ENCODE results near the gene MTERF2.

Gene MTERF2

DNA sequence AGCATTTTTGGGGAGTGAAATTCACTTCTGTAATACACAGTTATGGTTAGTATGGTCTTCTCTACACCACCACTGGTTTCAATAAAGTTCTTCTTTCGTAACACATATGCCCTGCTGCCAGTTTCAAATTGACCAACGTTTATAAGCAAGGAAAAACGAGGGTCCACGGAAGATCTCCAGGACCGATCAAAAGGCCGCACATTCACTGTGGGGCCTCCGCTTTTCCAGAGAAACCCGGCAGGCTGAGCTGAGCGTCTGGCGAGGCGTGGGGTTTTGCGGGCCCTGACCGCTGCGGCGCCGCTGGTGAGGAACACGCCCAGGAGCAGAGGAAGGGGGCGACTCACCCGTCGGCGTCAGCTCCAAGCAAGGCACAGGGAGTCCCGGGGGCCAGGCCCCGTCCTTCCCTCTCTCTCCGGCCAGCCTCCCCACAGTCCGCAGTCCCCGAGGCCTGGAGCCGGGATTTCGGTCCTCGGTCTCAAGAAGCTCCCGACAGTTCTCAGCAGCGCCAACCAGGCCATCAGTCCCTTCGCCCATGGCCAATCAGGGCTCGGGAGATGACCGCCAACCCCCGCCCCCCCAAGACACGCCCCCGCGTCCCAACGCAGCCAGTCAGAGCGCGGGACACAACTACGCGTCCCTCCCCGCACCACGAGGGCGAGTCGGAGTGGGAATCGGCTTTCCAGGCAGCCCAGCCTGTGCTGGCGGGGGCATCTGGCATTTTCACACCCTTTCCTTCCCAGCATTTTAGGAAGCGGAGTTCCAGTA is at the start of gene MTERF2 (continued):
- TF ChIP-seq, protein P1, sequence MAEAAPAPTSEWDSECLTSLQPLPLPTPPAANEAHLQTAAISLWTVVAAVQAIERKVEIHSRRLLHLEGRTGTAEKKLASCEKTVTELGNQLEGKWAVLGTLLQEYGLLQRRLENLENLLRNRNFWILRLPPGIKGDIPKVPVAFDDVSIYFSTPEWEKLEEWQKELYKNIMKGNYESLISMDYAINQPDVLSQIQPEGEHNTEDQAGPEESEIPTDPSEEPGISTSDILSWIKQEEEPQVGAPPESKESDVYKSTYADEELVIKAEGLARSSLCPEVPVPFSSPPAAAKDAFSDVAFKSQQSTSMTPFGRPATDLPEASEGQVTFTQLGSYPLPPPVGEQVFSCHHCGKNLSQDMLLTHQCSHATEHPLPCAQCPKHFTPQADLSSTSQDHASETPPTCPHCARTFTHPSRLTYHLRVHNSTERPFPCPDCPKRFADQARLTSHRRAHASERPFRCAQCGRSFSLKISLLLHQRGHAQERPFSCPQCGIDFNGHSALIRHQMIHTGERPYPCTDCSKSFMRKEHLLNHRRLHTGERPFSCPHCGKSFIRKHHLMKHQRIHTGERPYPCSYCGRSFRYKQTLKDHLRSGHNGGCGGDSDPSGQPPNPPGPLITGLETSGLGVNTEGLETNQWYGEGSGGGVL (tag by site-specific recombination; IDR thresholded peaks at IDR 0.05), result no peak
- TF ChIP-seq ZNF692 (tag by site-specific recombination; IDR thresholded peaks at IDR 0.05) (peak; percentile 65), ZNF132 (tag by site-specific recombination; IDR thresholded peaks at IDR 0.05; ENCODE audit: borderline replicate concordance) (no peak), EGR2 (tag by site-specific recombination; IDR thresholded peaks at IDR 0.05; ENCODE audit: low read depth) (peak; percentile 66), ZNF473 (tag by site-specific recombination; IDR thresholded peaks at IDR 0.05) (no peak), ZBTB20 (tag by site-specific recombination; IDR thresholded peaks at IDR 0.05) (peak; percentile 79), ZNF324 (tag by site-specific recombination; IDR thresholded peaks at IDR 0.05) (0 out of 2 replicates have a peak, but pooled peaks have one; percentile 26), RBAK (tag by site-specific recombination; IDR thresholded peaks at IDR 0.05) (no peak), ZNF140 (tag by site-specific recombination; IDR thresholded peaks at IDR 0.05) (no peak), ZNF747 (tag by site-specific recombination; IDR thresholded peaks at IDR 0.05) (no peak), ZFP3 (tag by site-specific recombination; IDR thresholded peaks at IDR 0.05; ENCODE audit: low read depth) (no peak), ZNF16 (tag by site-specific recombination; IDR thresholded peaks at IDR 0.05; ENCODE audit: low read depth) (no peak), ZNF777 (tag by site-specific recombination; IDR thresholded peaks at IDR 0.05; ENCODE audit: borderline replicate concordance) (no peak), ZNF548 (tag by site-specific recombination; IDR thresholded peaks at IDR 0.05) (no peak), BCL11B (tag by site-specific recombination; IDR thresholded peaks at IDR 0.05; ENCODE audit: low read depth) (no peak), ZNF133 (tag by site-specific recombination; IDR thresholded peaks at IDR 0.05) (no peak), ZNF239 (tag by site-specific recombination; IDR thresholded peaks at IDR 0.05) (no peak), PRDM10 (tag by site-specific recombination; IDR thresholded peaks at IDR 0.05) (no peak), ZNF660 (tag by site-specific recombination; IDR thresholded peaks at IDR 0.05) (peak; percentile 80; the same call in 1 of the 2 replicates), IKZF3 (tag by site-specific recombination; IDR thresholded peaks at IDR 0.05) (peak; percentile 60), GLIS2 (tag by site-specific recombination; IDR thresholded peaks at IDR 0.05) (peak; percentile 75), HOXA7 (CRISPR knock-in tag; IDR thresholded peaks at IDR 0.05; ENCODE audit: borderline replicate concordance) (no peak), ZNF354C (tag by site-specific recombination; IDR thresholded peaks at IDR 0.05; ENCODE audit: borderline replicate concordance, low read depth) (no peak), SP3 (tag by site-specific recombination; IDR thresholded peaks at IDR 0.05) (peak; percentile 74), ZNF658 (tag by site-specific recombination; IDR thresholded peaks at IDR 0.05) (no peak), ZNF157 (tag by site-specific recombination; IDR thresholded peaks at IDR 0.05) (no peak), ZNF121 (tag by site-specific recombination; IDR thresholded peaks at IDR 0.05) (0 out of 2 replicates have a peak, but pooled peaks have one; percentile 22), ZNF621 (tag by site-specific recombination; IDR thresholded peaks at IDR 0.05) (no peak), ZNF626 (tag by site-specific recombination; IDR thresholded peaks at IDR 0.05) (no peak)
- TF ChIP-seq, protein P2, sequence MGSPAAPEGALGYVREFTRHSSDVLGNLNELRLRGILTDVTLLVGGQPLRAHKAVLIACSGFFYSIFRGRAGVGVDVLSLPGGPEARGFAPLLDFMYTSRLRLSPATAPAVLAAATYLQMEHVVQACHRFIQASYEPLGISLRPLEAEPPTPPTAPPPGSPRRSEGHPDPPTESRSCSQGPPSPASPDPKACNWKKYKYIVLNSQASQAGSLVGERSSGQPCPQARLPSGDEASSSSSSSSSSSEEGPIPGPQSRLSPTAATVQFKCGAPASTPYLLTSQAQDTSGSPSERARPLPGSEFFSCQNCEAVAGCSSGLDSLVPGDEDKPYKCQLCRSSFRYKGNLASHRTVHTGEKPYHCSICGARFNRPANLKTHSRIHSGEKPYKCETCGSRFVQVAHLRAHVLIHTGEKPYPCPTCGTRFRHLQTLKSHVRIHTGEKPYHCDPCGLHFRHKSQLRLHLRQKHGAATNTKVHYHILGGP (tag by site-specific recombination; IDR thresholded peaks at IDR 0.05), result no peak

Measured in HEK293 (cell line).